Mammary epithelial cell (primary cell): ENCODE data around the gene CD99L2.

ENCODE experiments used
- EZH2 ChIP-seq: IDR thresholded peaks from 2 replicates; pipeline ENCODE4 v1.6.1; 2012; ENCODE audit warnings: low read length, inconsistent platforms, borderline replicate concordance
- TF ChIP-seq, protein P1 (sequence below), 2 donors: IDR thresholded peaks in 1 of 2; conservative IDR thresholded peaks in 1 of 2; 2 replicates each; pipeline ENCODE4 v1.5.1; 2011 to 2012; ENCODE audit warnings: inconsistent platforms in 2 of 2, low read length in 2 of 2, mild to moderate bottlenecking in 2 of 2, control low read depth in 1 of 2, low read depth in 1 of 2; ENCODE audit not compliant: insufficient read depth in 1 of 2; ENCODE audit errors: extremely low read depth in 1 of 2

DNA sequence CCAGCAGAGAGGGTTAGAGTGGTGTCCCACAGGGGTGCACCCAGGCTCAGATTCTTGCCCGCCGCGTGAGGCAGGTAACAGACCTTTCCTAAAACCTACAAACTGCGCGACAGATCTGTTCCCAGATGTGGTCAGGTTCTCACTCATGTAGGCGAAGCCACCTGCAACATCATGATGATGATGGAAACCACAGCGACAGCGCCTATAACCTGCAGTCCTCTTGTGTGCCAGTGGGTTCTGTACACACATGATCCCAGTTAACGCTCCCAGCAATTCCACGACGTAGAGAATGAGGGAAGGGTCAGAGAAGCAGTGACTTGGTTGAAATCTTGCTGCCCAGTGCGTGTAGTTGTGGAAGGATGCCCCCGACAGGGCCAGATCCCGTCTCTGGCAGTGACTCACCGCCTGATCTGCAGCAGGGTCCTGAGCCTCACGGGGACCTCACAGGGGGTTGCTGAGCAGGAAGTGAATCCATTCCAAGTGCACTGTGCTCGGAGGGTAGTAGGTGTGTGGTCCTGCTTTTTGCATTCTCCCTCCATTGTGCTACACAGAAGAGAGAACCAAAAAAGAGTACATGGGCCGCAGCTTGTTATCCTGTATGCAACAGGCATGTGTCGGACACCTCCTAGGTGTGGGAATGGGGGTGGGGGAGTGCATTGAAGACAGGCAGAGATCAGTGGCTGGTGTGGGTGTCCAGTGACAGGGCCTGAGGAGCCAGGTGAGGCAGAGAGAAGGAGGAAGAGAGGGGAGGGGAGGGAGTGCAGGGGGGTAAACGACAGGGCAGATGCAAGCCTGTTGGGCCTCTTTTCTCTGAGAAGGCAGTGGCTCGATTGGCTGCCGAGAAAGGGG lies 138.7 kb downstream of the CD99L2 start:
- TF ChIP-seq, protein P1, sequence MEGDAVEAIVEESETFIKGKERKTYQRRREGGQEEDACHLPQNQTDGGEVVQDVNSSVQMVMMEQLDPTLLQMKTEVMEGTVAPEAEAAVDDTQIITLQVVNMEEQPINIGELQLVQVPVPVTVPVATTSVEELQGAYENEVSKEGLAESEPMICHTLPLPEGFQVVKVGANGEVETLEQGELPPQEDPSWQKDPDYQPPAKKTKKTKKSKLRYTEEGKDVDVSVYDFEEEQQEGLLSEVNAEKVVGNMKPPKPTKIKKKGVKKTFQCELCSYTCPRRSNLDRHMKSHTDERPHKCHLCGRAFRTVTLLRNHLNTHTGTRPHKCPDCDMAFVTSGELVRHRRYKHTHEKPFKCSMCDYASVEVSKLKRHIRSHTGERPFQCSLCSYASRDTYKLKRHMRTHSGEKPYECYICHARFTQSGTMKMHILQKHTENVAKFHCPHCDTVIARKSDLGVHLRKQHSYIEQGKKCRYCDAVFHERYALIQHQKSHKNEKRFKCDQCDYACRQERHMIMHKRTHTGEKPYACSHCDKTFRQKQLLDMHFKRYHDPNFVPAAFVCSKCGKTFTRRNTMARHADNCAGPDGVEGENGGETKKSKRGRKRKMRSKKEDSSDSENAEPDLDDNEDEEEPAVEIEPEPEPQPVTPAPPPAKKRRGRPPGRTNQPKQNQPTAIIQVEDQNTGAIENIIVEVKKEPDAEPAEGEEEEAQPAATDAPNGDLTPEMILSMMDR (conservative IDR thresholded peaks at IDR 0.05 in 1 of 2, IDR thresholded peaks at IDR 0.05 in 1 of 2; ENCODE audit: extremely low read depth in 1 of 2, insufficient read depth in 1 of 2, low read depth in 1 of 2, low read length in 2 of 2): no peak
- no peak for TF ChIP-seq EZH2
